Neural crest cell (in vitro differentiated cells): ENCODE results near the gene WDFY4. TPM values are rescaled to one million over a fixed set of nuclear protein-coding genes. Genes with fewer than 3 reads are reported as not detected.

ENCODE experiments used
- DNase-seq: peaks from one replicate; pipeline ENCODE4 v3.0.0; 2021; ENCODE audit warnings: low read depth, mixed read lengths, low spot score
- H3K27ac Mint-ChIP-seq: one replicate; pipeline ENCODE4 v1.8.0; 2021; ENCODE audit warnings: mild to moderate bottlenecking, mixed read lengths; ENCODE audit not compliant: unreplicated experiment
- H3K27me3 Mint-ChIP-seq: 2 replicates; pipeline ENCODE4 v1.8.0; 2021; ENCODE audit warnings: low read depth, mild to moderate bottlenecking, mixed read lengths
- H3K36me3 Mint-ChIP-seq: 2 replicates; pipeline ENCODE4 v1.8.0; 2021; ENCODE audit warnings: low read depth, mild to moderate bottlenecking, mixed read lengths
- H3K4me1 Mint-ChIP-seq: 2 replicates; pipeline ENCODE4 v1.8.0; 2021; ENCODE audit warnings: mixed read lengths
- H3K4me3 Mint-ChIP-seq: one replicate; pipeline ENCODE4 v1.8.0; 2021; ENCODE audit warnings: mild to moderate bottlenecking, mixed read lengths
- H3K9me3 Mint-ChIP-seq: 2 replicates; pipeline ENCODE4 v1.8.0; 2021; ENCODE audit warnings: mixed read lengths
- total RNA-seq: library from RNA; stranded (reverse); gene quantifications from 2 replicates; pipeline ENCODE4 v1.2.1, GENCODE V29; 2021
- TF ChIP-seq, protein P1 (sequence below): fragments of 200-600 bp; sonication (generic); conservative IDR thresholded peaks from 2 replicates; pipeline ENCODE4 v1.5.0; 2021; ENCODE audit warnings: antibody characterized with exemption, mild to moderate bottlenecking

WDFY4 gene
- total RNA-seq, 1 donor from 2014 or later, result not detected

DNA sequence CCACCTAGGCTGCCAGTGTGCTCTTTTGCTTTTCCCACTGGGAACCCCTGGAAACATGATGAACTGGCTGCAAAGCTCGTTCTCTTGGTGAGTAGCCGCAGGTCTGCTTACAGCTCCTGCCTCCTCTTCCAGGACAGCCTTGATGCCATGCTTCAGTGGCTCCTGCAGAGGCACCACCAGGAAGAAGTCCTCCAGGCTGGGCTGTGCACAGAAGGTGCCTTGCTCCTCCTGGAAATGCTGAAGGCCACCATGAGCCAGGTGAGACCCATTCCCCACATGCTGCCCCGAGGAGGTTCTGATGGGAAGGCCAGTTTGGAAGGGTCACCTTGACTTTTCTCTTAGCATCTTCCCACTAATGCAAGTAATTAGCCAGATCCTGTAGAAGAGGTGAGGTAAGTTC lies 129.2 kb downstream of the WDFY4 start:
- Mint-ChIP-seq H3K4me1 (no peaks in the 10 kb centered on the region), H3K4me3 (no peak overlapping the region), H3K9me3 (peaks cover 2% of the 10 kb centered on the region), H3K27me3 (no peaks in the 10 kb centered on the region), H3K36me3 (no peaks in the 10 kb centered on the region), H3K27ac (no peak overlapping the region)
- TF ChIP-seq, protein P1, sequence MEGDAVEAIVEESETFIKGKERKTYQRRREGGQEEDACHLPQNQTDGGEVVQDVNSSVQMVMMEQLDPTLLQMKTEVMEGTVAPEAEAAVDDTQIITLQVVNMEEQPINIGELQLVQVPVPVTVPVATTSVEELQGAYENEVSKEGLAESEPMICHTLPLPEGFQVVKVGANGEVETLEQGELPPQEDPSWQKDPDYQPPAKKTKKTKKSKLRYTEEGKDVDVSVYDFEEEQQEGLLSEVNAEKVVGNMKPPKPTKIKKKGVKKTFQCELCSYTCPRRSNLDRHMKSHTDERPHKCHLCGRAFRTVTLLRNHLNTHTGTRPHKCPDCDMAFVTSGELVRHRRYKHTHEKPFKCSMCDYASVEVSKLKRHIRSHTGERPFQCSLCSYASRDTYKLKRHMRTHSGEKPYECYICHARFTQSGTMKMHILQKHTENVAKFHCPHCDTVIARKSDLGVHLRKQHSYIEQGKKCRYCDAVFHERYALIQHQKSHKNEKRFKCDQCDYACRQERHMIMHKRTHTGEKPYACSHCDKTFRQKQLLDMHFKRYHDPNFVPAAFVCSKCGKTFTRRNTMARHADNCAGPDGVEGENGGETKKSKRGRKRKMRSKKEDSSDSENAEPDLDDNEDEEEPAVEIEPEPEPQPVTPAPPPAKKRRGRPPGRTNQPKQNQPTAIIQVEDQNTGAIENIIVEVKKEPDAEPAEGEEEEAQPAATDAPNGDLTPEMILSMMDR, result no peak
- DNase-seq, result no peak

DNA sequence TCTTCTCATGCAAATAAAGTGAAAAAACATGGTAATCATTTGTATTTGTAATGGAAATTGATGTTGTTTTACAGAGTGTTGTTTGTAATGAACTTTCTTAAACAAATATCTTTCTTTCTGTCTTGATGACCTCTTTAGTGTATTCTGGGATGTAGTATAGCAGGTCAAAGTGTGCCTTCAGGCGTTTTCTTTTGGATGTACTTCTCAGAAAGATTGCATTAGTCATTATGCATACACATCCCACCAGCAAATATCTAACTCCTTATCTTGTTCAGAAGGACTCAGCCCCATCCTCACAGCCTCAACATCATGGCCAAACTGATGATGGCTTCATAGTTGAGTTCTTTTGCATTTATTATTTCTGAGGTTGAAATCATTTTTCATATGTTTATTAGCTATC lies 130.3 kb downstream of the WDFY4 start:
- TF ChIP-seq, protein P1, result no peak
- Mint-ChIP-seq H3K27me3 (no peaks in the 10 kb centered on the region), H3K36me3 (no peaks in the 10 kb centered on the region), H3K4me3 (no peak overlapping the region), H3K9me3 (peaks cover 2% of the 10 kb centered on the region), H3K4me1 (no peaks in the 10 kb centered on the region), H3K27ac (no peak overlapping the region)
- DNase-seq, result no peak

DNA sequence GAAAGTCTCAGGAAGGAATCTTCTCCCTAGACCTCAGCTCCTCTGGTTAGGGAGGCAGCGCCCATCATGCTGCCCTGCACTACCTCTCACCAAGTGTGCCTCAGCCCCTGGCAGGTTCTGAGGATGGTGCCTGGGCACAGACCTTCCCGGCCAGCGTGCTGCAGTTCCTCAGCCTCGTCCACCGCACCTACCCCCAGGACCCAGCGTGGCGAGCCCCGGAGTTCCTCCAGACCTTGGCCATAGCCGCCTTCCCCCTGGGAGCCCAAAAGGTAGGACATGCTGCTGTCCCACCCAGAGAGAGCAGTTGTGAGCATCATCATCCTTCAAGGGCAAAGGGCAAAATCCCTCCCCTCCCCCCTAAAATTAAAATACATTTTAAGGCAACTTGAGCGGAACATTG lies 132.5 kb downstream of the WDFY4 start:
- no peaks in the 10 kb centered on the region for H3K27me3 Mint-ChIP-seq

DNA sequence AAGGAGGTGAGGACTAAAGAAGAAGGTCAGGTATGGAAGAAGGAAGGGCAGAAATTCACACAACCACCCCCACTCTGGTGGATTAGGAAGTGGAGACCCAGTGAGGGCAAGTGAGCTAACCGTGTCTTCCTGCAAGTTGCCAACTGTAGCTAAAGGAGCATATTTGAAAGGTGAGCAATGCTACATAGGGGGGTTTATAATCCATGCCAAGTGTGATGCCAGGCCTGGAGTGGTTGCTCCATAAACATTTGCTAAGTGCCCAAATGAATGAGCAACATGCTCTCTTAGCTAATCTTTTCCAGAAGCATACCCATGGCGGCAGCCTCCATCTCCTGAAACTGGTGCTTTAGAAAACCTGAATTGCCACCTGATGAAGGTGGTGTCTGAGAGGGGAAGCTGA lies 133.4 kb downstream of the WDFY4 start:
- TF ChIP-seq, protein P1, result no peak
- DNase-seq, result no peak
- Mint-ChIP-seq H3K27ac (no peak overlapping the region), H3K4me3 (no peak overlapping the region), H3K27me3 (no peaks in the 10 kb centered on the region), H3K36me3 (no peaks in the 10 kb centered on the region), H3K4me1 (no peaks in the 10 kb centered on the region), H3K9me3 (no peaks in the 10 kb centered on the region)

More for the DNA sequence above, 132.5 kb downstream of the WDFY4 start:
- TF ChIP-seq, protein P1, result no peak
- no peak for DNase-seq
- Mint-ChIP-seq H3K4me1 (no peaks in the 10 kb centered on the region), H3K27ac (no peak overlapping the region), H3K4me3 (no peak overlapping the region), H3K36me3 (no peaks in the 10 kb centered on the region), H3K9me3 (peaks cover 2% of the 10 kb centered on the region)

DNA sequence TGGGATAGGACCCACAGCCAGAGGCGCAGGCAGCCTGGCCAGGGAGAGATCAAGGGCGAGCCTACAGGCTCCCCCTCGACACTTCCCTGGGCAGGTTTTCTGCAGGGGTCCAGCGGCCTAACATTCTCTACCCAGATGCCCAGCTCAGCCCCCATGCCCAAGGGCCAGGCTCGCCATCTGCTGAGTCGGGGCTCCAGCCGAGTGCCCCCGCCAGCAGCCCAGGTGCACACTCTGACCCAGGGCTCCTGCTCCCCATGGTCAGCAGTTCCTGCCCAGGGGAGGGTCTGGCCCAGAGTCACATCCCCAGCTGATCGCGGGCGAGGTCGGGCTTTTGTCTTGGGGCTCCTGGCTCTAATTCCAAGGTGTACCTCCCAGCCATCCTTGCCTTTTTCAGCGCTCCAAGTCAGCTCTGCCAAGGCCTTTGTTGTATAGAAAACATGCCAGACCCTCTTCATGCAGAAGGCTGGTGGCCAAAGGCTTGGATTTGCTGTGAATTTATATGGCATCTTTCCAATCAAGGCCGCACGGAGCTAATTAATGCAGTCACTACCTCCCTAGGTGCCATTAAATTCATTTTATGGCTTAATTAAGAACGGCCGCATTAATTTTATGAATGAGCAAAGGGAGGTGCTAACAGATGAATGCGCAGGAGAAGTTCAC lies 134.3 kb downstream of the WDFY4 start:
- no peak overlapping the region for H3K4me3 Mint-ChIP-seq
- no peaks in the 10 kb centered on the region for H3K4me1 Mint-ChIP-seq
- no peak for DNase-seq
- no peaks in the 10 kb centered on the region for H3K36me3 Mint-ChIP-seq
- no peaks in the 10 kb centered on the region for H3K27me3 Mint-ChIP-seq
- no peak overlapping the region for H3K27ac Mint-ChIP-seq
- H3K9me3 Mint-ChIP-seq, result no peaks in the 10 kb centered on the region
- TF ChIP-seq, protein P1, result no peak
